GM23338 (cell line): ENCODE data around the gene VSTM2L. TPM values are rescaled to one million over a fixed set of nuclear protein-coding genes. Genes with fewer than 3 reads are reported as not detected.

Experiments
- ATAC-seq: fragments of 200-7000 bp; cut with Tn5 transposase; 3 replicates; pipeline ENCODE4 v1.9.1; 2020
- DNase-seq: peaks from one replicate; pipeline ENCODE4 v3.0.0-alpha.2; 2015; ENCODE audit warnings: low spot score
- H2AFZ ChIP-seq: fragments of 200-600 bp; sonication (generic); 2 replicates; pipeline ENCODE4 v1.8.0; 2016; ENCODE audit warnings: antibody characterized with exemption, mild to moderate bottlenecking, moderate library complexity
- H3F3A ChIP-seq: fragments of 200-600 bp; sonication (generic); replicated peaks from 2 replicates; pipeline ENCODE4 v1.8.0; 2017; ENCODE audit warnings: antibody characterized with exemption, mixed run types, low read depth
- H3K27ac ChIP-seq: fragments of 200-600 bp; sonication (generic); 2 replicates; pipeline ENCODE4 v1.6.1; 2016; ENCODE audit warnings: low read depth
- H3K27me3 ChIP-seq: fragments of 200-600 bp; sonication (generic); 2 replicates; pipeline ENCODE4 v1.8.0; 2016; ENCODE audit warnings: mild to moderate bottlenecking, mixed run types, moderate library complexity; ENCODE audit not compliant: insufficient read depth
- H3K36me3 ChIP-seq: fragments of 200-600 bp; sonication (generic); 2 replicates; pipeline ENCODE4 v1.8.0; 2016; ENCODE audit warnings: mild to moderate bottlenecking; ENCODE audit not compliant: insufficient read depth
- H3K4me1 ChIP-seq: fragments of 200-600 bp; sonication (generic); 2 replicates; pipeline ENCODE4 v1.8.0; 2016; ENCODE audit warnings: mild to moderate bottlenecking, moderate library complexity; ENCODE audit not compliant: insufficient read depth
- H3K4me2 ChIP-seq: fragments of 200-600 bp; sonication (generic); 2 replicates; pipeline ENCODE4 v1.7.1; 2017; ENCODE audit warnings: mixed run types
- H3K4me3 ChIP-seq: fragments of 200-600 bp; sonication (generic); 2 replicates; pipeline ENCODE4 v1.6.1; 2016; ENCODE audit warnings: mixed run types
- H3K79me2 ChIP-seq: fragments of 200-600 bp; sonication (generic); replicated peaks from 2 replicates; pipeline ENCODE4 v1.8.0; 2017; ENCODE audit warnings: mild to moderate bottlenecking; ENCODE audit not compliant: insufficient read depth
- H3K9me2 ChIP-seq: fragments of 200-600 bp; sonication (generic); 2 replicates; pipeline ENCODE4 v1.8.0; 2017; ENCODE audit not compliant: insufficient read depth
- H4K20me1 ChIP-seq: fragments of 200-600 bp; sonication (generic); replicated peaks from 2 replicates; pipeline ENCODE4 v1.8.0; 2017; ENCODE audit warnings: mild to moderate bottlenecking; ENCODE audit not compliant: insufficient read depth
- H3K27ac Mint-ChIP-seq: 2 replicates; pipeline ENCODE4 v1.8.0; 2020; ENCODE audit warnings: inconsistent platforms, mild to moderate bottlenecking, moderate library complexity, mixed read lengths
- H3K27me3 Mint-ChIP-seq: 3 replicates; pipeline ENCODE4 v1.8.0; 2022; ENCODE audit warnings: low read depth, mild to moderate bottlenecking, moderate library complexity, mixed read lengths, inconsistent platforms; ENCODE audit not compliant: insufficient read depth, poor library complexity
- H3K36me3 Mint-ChIP-seq: 3 replicates; pipeline ENCODE4 v1.8.0; 2021; ENCODE audit warnings: low read depth, mild to moderate bottlenecking, inconsistent platforms, moderate library complexity, mixed read lengths
- H3K4me1 Mint-ChIP-seq: 3 replicates; pipeline ENCODE4 v1.8.0; 2020; ENCODE audit warnings: mild to moderate bottlenecking, inconsistent platforms, mixed read lengths
- H3K4me3 Mint-ChIP-seq: 3 replicates; pipeline ENCODE4 v1.8.0; 2021; ENCODE audit warnings: moderate library complexity, mild to moderate bottlenecking, inconsistent platforms, mixed read lengths
- H3K9me3 Mint-ChIP-seq: 3 replicates; pipeline ENCODE4 v1.8.0; 2020; ENCODE audit warnings: moderate library complexity, mild to moderate bottlenecking, inconsistent platforms, mixed read lengths
- CTCF ChIP-seq, 2 experiments: fragments of 200-600 bp in 1 of 2; sonication (generic) in 1 of 2; conservative IDR thresholded peaks; 2 replicates each; pipeline versions ENCODE4 v1.5.1 to v1.6.1; 2016 to 2017; ENCODE audit warnings: antibody characterized with exemption in 2 of 2, low read depth in 2 of 2, mild to moderate bottlenecking in 2 of 2, moderate library complexity in 1 of 2
- ETS1 ChIP-seq: IDR thresholded peaks from 2 replicates; pipeline ENCODE4 v1.6.1; 2016; ENCODE audit warnings: antibody characterized with exemption
- EZH2 ChIP-seq: fragments of 200-600 bp; sonication (generic); IDR thresholded peaks from one replicate; pipeline ENCODE4 v1.8.0; 2017; ENCODE audit warnings: antibody characterized with exemption, mild to moderate bottlenecking, low read depth; ENCODE audit not compliant: unreplicated experiment
- NANOG ChIP-seq: IDR thresholded peaks from 2 replicates; pipeline ENCODE4 v1.6.1; 2016; ENCODE audit warnings: antibody characterized with exemption, borderline replicate concordance
- POLR2AphosphoS5 ChIP-seq: IDR thresholded peaks from 2 replicates; pipeline ENCODE4 v1.6.1; 2016; ENCODE audit warnings: antibody characterized with exemption, low read depth
- REST ChIP-seq: IDR thresholded peaks from one replicate; pipeline ENCODE4 v1.6.1; 2018; ENCODE audit warnings: antibody characterized with exemption; ENCODE audit not compliant: unreplicated experiment
- STAT1 ChIP-seq: IDR thresholded peaks from one replicate; pipeline ENCODE4 v1.6.1; 2016; ENCODE audit warnings: antibody characterized with exemption; ENCODE audit not compliant: unreplicated experiment
- ZNF114 ChIP-seq: fragments of 250-450 bp; sonication (Bioruptor Pico); IDR thresholded peaks from 2 replicates; pipeline ENCODE4 v1.5.0; 2020; ENCODE audit warnings: mild to moderate bottlenecking, moderate library complexity
- ZNF331 ChIP-seq: fragments of 250-450 bp; sonication (Bioruptor Pico); IDR thresholded peaks from 2 replicates; pipeline ENCODE4 v1.5.0; 2020; ENCODE audit warnings: low read depth, mild to moderate bottlenecking, moderate library complexity
- ZNF462 ChIP-seq: fragments of 250-450 bp; sonication (Bioruptor Pico); IDR thresholded peaks from 2 replicates; pipeline ENCODE4 v1.5.0; 2020; ENCODE audit warnings: mild to moderate bottlenecking, moderate library complexity
- polyA plus RNA-seq: library from polyadenylated mRNA; unstranded; fragments of >200 nt; fragmentation: Nextera tagmentation; extraction: Ambion mirVana; gene quantifications from 2 replicates; pipeline ENCODE4 v1.2.1, GENCODE V29; 2016
- total RNA-seq: library from RNA; depleted of rRNA; stranded (reverse); fragments of >200 nt; shearing (Covaris generic); gene quantifications from 2 replicates; pipeline ENCODE4 v1.2.3, GENCODE V29; 2014

Gene VSTM2L
- total and polyA plus RNA-seq, 2 experiments from 2014 or later = 0.60 to 1.9 TPM

GRCh38 chr20:37984018-37984785, 81.3 kb downstream of the VSTM2L start:
- Mint-ChIP-seq H3K9me3 (no peaks in the 10 kb centered on the region; the same call in 2 of the 3 replicates), H3K36me3 (peaks cover 13% of the 10 kb centered on the region), H3K4me1 (peaks cover 7% of the 10 kb centered on the region; the same call in 2 of the 3 replicates), H3K27me3 (peaks cover 5% of the 10 kb centered on the region), H3K4me3 (no peak overlapping the region), H3K27ac (no peak overlapping the region)
- Histone ChIP-seq H4K20me1 (no peaks in the 10 kb centered on the region), H3F3A (no peaks in the 10 kb centered on the region), H3K9me2 (no peaks in the 10 kb centered on the region), H3K36me3 (peaks cover 9% of the 10 kb centered on the region; the same call in 1 of the 2 replicates), H2AFZ (no peak overlapping the region), H3K4me1 (peaks cover 5% of the 10 kb centered on the region; the same call in 1 of the 2 replicates), H3K27me3 (no peaks in the 10 kb centered on the region), H3K79me2 (no peaks in the 10 kb centered on the region), H3K4me2 (no peak overlapping the region), H3K27ac (no peak overlapping the region), H3K4me3 (no peak overlapping the region)
- ATAC-seq = no peak
- TF ChIP-seq ETS1 (no peak), CTCF (conservative IDR thresholded peaks at IDR 0.05; ENCODE audit: low read depth in 2 of 2) (no peak), ZNF331 (CRISPR knock-in tag) (no peak), STAT1 (no peak), EZH2 (no peak), ZNF114 (no peak), REST (no peak), ZNF462 (CRISPR knock-in tag) (no peak), POLR2AphosphoS5 (no peak), NANOG (no peak)
- no peak for DNase-seq
